HEK293 (cell line): ENCODE data around the gene EHD1.

Source experiments
- BCL11A ChIP-seq: fragments of 450-650 bp; formaldehyde crosslinking; IDR thresholded peaks from 2 replicates; pipeline ENCODE4 v1.5.1; 2016; ENCODE audit warnings: low read depth, missing biosample characterization, missing genetic modification characterization
- GLIS1 ChIP-seq: fragments of 450-650 bp; formaldehyde crosslinking; IDR thresholded peaks from 2 replicates; pipeline ENCODE4 v1.5.1; 2016; ENCODE audit warnings: missing biosample characterization, missing genetic modification characterization
- HIC1 ChIP-seq: fragments of 450-650 bp; formaldehyde crosslinking; IDR thresholded peaks from 2 replicates; pipeline ENCODE4 v1.5.1; 2016; ENCODE audit warnings: missing biosample characterization, missing genetic modification characterization
- KLF17 ChIP-seq: fragments of 450-650 bp; formaldehyde crosslinking; IDR thresholded peaks from 2 replicates; pipeline ENCODE4 v1.5.1; 2016; ENCODE audit warnings: missing biosample characterization, missing genetic modification characterization
- KLF7 ChIP-seq: fragments of 450-650 bp; formaldehyde crosslinking; IDR thresholded peaks from 2 replicates; pipeline ENCODE4 v1.5.1; 2016; ENCODE audit warnings: missing biosample characterization, missing genetic modification characterization, borderline replicate concordance
- SCRT1 ChIP-seq: fragments of 450-650 bp; formaldehyde crosslinking; IDR thresholded peaks from 2 replicates; pipeline ENCODE4 v1.5.1; 2016; ENCODE audit warnings: missing biosample characterization, missing genetic modification characterization, borderline replicate concordance
- TCF7L2 ChIP-seq: IDR thresholded peaks from 2 replicates; pipeline ENCODE4 v1.6.1; 2011; ENCODE audit warnings: low read depth, mild to moderate bottlenecking, inconsistent platforms, low read length, moderate library complexity, borderline replicate concordance
- WT1 ChIP-seq: fragments of 450-650 bp; formaldehyde crosslinking; IDR thresholded peaks from 2 replicates; pipeline ENCODE4 v1.5.1; 2016; ENCODE audit warnings: missing biosample characterization, missing genetic modification characterization
- ZFP41 ChIP-seq: fragments of 450-650 bp; formaldehyde crosslinking; IDR thresholded peaks from 2 replicates; pipeline ENCODE4 v1.5.1; 2016; ENCODE audit warnings: missing biosample characterization, missing genetic modification characterization, borderline replicate concordance
- ZNF132 ChIP-seq: fragments of 450-650 bp; formaldehyde crosslinking; IDR thresholded peaks from 2 replicates; pipeline ENCODE4 v1.5.1; 2017; ENCODE audit warnings: missing biosample characterization, missing genetic modification characterization, borderline replicate concordance
- ZNF157 ChIP-seq: fragments of 450-650 bp; formaldehyde crosslinking; IDR thresholded peaks from 2 replicates; pipeline ENCODE4 v1.5.1; 2016; ENCODE audit warnings: missing biosample characterization, missing genetic modification characterization
- ZNF169 ChIP-seq: fragments of 450-650 bp; formaldehyde crosslinking; IDR thresholded peaks from 2 replicates; pipeline ENCODE4 v1.5.1; 2016; ENCODE audit warnings: missing biosample characterization, missing genetic modification characterization
- ZNF292 ChIP-seq: fragments of 450-650 bp; formaldehyde crosslinking; IDR thresholded peaks from 2 replicates; pipeline ENCODE4 v1.5.1; 2016; ENCODE audit warnings: low read depth, missing biosample characterization, missing genetic modification characterization, borderline replicate concordance
- ZNF335 ChIP-seq: fragments of 450-650 bp; formaldehyde crosslinking; conservative IDR thresholded peaks from 2 replicates; pipeline ENCODE4 v1.5.1; 2016; ENCODE audit warnings: missing biosample characterization, missing genetic modification characterization
- ZNF350 ChIP-seq: fragments of 450-650 bp; formaldehyde crosslinking; IDR thresholded peaks from 2 replicates; pipeline ENCODE4 v1.5.0; 2017; ENCODE audit warnings: missing biosample characterization, mild to moderate bottlenecking, missing genetic modification characterization
- ZNF433 ChIP-seq: fragments of 450-650 bp; formaldehyde crosslinking; IDR thresholded peaks from 2 replicates; pipeline ENCODE4 v1.5.1; 2016; ENCODE audit warnings: missing biosample characterization, missing genetic modification characterization, low read depth
- ZNF623 ChIP-seq: fragments of 450-650 bp; formaldehyde crosslinking; IDR thresholded peaks from 2 replicates; pipeline ENCODE4 v1.5.1; 2016; ENCODE audit warnings: missing biosample characterization, missing genetic modification characterization
- ZNF624 ChIP-seq: fragments of 450-650 bp; formaldehyde crosslinking; IDR thresholded peaks from 2 replicates; pipeline ENCODE4 v1.5.1; 2017; ENCODE audit warnings: missing biosample characterization, missing genetic modification characterization
- ZNF660 ChIP-seq: fragments of 450-650 bp; IDR thresholded peaks from 2 replicates; pipeline ENCODE4 v1.5.1; 2018; ENCODE audit warnings: missing biosample characterization, mild to moderate bottlenecking, missing genetic modification characterization
- ZNF692 ChIP-seq: fragments of 450-650 bp; formaldehyde crosslinking; IDR thresholded peaks from 2 replicates; pipeline ENCODE4 v1.5.1; 2016; ENCODE audit warnings: missing biosample characterization, missing genetic modification characterization
- ZNF76 ChIP-seq: fragments of 450-650 bp; formaldehyde crosslinking; IDR thresholded peaks from 2 replicates; pipeline ENCODE4; 2016; ENCODE audit warnings: low read depth, missing biosample characterization, missing genetic modification characterization, borderline replicate concordance
- ZNF791 ChIP-seq: fragments of 450-650 bp; formaldehyde crosslinking; IDR thresholded peaks from 2 replicates; pipeline ENCODE4 v1.5.1; 2016; ENCODE audit warnings: missing biosample characterization, missing genetic modification characterization
- ZSCAN16 ChIP-seq: fragments of 450-650 bp; formaldehyde crosslinking; IDR thresholded peaks from 2 replicates; pipeline ENCODE4 v1.5.1; 2016; ENCODE audit warnings: missing biosample characterization, missing genetic modification characterization
- ZSCAN5A ChIP-seq: fragments of 450-650 bp; formaldehyde crosslinking; IDR thresholded peaks from 2 replicates; pipeline ENCODE4 v1.5.1; 2016; ENCODE audit warnings: missing biosample characterization, missing genetic modification characterization
- TF ChIP-seq, protein P1 (sequence below): fragments of 450-650 bp; formaldehyde crosslinking; IDR thresholded peaks from 2 replicates; pipeline ENCODE4 v1.5.1; 2016; ENCODE audit warnings: missing biosample characterization, missing genetic modification characterization
- TF ChIP-seq, protein P2 (sequence below): fragments of 450-650 bp; formaldehyde crosslinking; IDR thresholded peaks from 2 replicates; pipeline ENCODE4 v1.5.1; 2016; ENCODE audit warnings: missing biosample characterization, missing genetic modification characterization
- TF ChIP-seq, protein P3 (sequence below): fragments of 450-650 bp; formaldehyde crosslinking; IDR thresholded peaks from 2 replicates; pipeline ENCODE4 v1.5.1; 2017; ENCODE audit warnings: missing biosample characterization, missing genetic modification characterization
- TF ChIP-seq, protein P4 (sequence below): fragments of 450-650 bp; formaldehyde crosslinking; IDR thresholded peaks from 2 replicates; pipeline ENCODE4 v1.5.1; 2016; ENCODE audit warnings: missing biosample characterization, missing genetic modification characterization

Gene EHD1

GRCh38 chr11:64854534-64855502 is 23.6 kb downstream of the EHD1 start (continued):
- no peak for TF ChIP-seq BCL11A (tag by site-specific recombination)
- no peak for TF ChIP-seq TCF7L2
- TF ChIP-seq ZSCAN16, result no peak
- no peak for TF ChIP-seq ZNF623 (tag by site-specific recombination)
- TF ChIP-seq ZNF169, result no peak
- no peak for TF ChIP-seq ZNF624 (tag by site-specific recombination)
- TF ChIP-seq ZNF791 (tag by site-specific recombination), result no peak
- no peak for TF ChIP-seq ZNF132 (tag by site-specific recombination)
- TF ChIP-seq KLF7 (tag by site-specific recombination), result no peak
- 0 out of 2 replicates have a peak, but pooled peaks have one; percentile 22 for TF ChIP-seq WT1 (tag by site-specific recombination)
- TF ChIP-seq ZNF660 (tag by site-specific recombination), result 0 out of 2 replicates have a peak, but pooled peaks have one; percentile 32
- TF ChIP-seq, protein P1, sequence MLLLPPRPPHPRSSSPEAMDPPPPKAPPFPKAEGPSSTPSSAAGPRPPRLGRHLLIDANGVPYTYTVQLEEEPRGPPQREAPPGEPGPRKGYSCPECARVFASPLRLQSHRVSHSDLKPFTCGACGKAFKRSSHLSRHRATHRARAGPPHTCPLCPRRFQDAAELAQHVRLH (tag by site-specific recombination), result no peak
- TF ChIP-seq ZNF433 (tag by site-specific recombination), result no peak
- peak; percentile 48; the same call in 1 of the 2 replicates for TF ChIP-seq ZNF692 (tag by site-specific recombination)
- TF ChIP-seq, protein P2, sequence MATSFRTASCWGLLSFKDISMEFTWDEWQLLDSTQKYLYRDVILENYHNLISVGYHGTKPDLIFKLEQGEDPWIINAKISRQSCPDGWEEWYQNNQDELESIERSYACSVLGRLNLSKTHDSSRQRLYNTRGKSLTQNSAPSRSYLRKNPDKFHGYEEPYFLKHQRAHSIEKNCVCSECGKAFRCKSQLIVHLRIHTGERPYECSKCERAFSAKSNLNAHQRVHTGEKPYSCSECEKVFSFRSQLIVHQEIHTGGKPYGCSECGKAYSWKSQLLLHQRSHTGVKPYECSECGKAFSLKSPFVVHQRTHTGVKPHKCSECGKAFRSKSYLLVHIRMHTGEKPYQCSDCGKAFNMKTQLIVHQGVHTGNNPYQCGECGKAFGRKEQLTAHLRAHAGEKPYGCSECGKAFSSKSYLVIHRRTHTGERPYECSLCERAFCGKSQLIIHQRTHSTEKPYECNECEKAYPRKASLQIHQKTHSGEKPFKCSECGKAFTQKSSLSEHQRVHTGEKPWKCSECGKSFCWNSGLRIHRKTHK (tag by site-specific recombination), result no peak
- TF ChIP-seq ZNF292 (tag by site-specific recombination), result no peak
- TF ChIP-seq ZNF350, result no peak
- TF ChIP-seq KLF17, result peak; percentile 98
- TF ChIP-seq GLIS1 (tag by site-specific recombination), result peak; percentile 87
- TF ChIP-seq ZNF76 (tag by site-specific recombination), result no peak
- TF ChIP-seq ZSCAN5A (tag by site-specific recombination), result no peak
- TF ChIP-seq ZNF157, result no peak
- no peak for TF ChIP-seq SCRT1 (tag by site-specific recombination)
- TF ChIP-seq HIC1, result peak; percentile 89
- TF ChIP-seq, protein P3, sequence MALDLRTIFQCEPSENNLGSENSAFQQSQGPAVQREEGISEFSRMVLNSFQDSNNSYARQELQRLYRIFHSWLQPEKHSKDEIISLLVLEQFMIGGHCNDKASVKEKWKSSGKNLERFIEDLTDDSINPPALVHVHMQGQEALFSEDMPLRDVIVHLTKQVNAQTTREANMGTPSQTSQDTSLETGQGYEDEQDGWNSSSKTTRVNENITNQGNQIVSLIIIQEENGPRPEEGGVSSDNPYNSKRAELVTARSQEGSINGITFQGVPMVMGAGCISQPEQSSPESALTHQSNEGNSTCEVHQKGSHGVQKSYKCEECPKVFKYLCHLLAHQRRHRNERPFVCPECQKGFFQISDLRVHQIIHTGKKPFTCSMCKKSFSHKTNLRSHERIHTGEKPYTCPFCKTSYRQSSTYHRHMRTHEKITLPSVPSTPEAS (tag by site-specific recombination), result no peak
- TF ChIP-seq ZFP41 (tag by site-specific recombination), result no peak
- peak; percentile 36; the same call in 1 of the 2 replicates for TF ChIP-seq ZNF335 (tag by site-specific recombination)
- TF ChIP-seq, protein P4, sequence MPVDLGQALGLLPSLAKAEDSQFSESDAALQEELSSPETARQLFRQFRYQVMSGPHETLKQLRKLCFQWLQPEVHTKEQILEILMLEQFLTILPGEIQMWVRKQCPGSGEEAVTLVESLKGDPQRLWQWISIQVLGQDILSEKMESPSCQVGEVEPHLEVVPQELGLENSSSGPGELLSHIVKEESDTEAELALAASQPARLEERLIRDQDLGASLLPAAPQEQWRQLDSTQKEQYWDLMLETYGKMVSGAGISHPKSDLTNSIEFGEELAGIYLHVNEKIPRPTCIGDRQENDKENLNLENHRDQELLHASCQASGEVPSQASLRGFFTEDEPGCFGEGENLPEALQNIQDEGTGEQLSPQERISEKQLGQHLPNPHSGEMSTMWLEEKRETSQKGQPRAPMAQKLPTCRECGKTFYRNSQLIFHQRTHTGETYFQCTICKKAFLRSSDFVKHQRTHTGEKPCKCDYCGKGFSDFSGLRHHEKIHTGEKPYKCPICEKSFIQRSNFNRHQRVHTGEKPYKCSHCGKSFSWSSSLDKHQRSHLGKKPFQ (tag by site-specific recombination), result no peak
